Measurements from ENCODE around the gene SLC6A6.

DNA sequence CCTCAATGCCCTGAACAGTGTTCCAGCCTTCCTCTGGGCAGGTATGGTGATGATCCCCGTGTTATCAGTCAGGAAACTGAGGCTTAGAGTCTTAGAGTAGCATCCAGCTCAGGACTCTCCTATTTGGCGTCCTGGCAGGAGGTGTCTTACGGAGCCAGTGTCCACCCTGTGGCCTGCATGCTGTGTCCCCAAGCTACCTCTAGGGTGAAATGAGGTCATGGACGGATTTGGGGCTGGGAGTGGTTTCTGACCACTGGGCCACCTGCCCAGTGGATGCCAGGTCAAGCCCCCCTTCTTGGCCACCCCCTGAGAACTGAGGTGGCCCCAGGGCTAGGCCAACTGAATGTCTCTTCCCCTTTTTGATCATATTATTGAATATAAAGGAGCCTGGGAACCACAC, 27.2 kb upstream of the SLC6A6 start:
- TF ChIP-seq, protein P1, sequence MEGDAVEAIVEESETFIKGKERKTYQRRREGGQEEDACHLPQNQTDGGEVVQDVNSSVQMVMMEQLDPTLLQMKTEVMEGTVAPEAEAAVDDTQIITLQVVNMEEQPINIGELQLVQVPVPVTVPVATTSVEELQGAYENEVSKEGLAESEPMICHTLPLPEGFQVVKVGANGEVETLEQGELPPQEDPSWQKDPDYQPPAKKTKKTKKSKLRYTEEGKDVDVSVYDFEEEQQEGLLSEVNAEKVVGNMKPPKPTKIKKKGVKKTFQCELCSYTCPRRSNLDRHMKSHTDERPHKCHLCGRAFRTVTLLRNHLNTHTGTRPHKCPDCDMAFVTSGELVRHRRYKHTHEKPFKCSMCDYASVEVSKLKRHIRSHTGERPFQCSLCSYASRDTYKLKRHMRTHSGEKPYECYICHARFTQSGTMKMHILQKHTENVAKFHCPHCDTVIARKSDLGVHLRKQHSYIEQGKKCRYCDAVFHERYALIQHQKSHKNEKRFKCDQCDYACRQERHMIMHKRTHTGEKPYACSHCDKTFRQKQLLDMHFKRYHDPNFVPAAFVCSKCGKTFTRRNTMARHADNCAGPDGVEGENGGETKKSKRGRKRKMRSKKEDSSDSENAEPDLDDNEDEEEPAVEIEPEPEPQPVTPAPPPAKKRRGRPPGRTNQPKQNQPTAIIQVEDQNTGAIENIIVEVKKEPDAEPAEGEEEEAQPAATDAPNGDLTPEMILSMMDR (IDR thresholded peaks at IDR 0.05) = no peak
- TF ChIP-seq EP300 (IDR thresholded peaks at IDR 0.05) (no peak), POLR2AphosphoS5 (IDR thresholded peaks at IDR 0.05) (no peak), POLR2A (IDR thresholded peaks at IDR 0.05; ENCODE audit: low read depth) (no peak)
